AG10803 (cell line): Measurements from ENCODE around the gene PRELID2.

Source experiments
- DNase-seq: peaks from one replicate; pipeline ENCODE4 v3.0.0; 2010; ENCODE audit warnings: low read depth
- H3K4me3 ChIP-seq: 2 replicates; pipeline ENCODE4 v1.5.1; 2011; ENCODE audit warnings: mild to moderate bottlenecking, low read length, control low read depth
- TF ChIP-seq, protein P1 (sequence below): conservative IDR thresholded peaks from 2 replicates; pipeline ENCODE4 v1.5.1; 2011; ENCODE audit warnings: mild to moderate bottlenecking, low read length, control low read depth, inconsistent platforms

Gene PRELID2

DNA sequence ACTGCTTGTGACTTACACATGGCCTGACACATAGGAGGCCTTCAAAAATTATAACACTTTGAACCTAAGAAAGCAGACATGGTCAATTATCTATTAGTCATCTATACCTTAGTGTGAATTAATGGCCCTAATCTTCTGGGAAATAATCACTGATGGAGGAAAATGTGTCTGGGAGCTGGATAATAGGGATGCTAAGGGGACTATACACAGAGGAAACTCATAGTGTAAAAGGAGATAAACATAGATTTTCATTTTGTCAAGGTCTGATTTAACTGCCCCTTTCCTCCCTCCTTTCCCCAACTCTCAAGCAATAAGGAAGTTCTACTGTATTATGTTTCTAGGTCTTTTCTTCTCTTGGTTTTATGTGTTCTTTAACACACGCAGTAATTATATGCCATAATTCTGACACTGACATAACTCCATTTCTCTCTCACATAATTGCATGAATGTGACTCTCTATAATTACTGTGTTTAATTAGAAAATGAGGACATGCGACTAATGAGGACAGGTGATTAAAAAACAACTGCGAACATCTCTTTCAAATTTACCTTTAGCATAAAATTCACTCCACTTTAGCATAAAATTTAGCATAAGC lies 18.7 kb upstream of the PRELID2 start:
- H3K4me3 ChIP-seq = no peak overlapping the region
- DNase-seq = no peak
- TF ChIP-seq, protein P1, sequence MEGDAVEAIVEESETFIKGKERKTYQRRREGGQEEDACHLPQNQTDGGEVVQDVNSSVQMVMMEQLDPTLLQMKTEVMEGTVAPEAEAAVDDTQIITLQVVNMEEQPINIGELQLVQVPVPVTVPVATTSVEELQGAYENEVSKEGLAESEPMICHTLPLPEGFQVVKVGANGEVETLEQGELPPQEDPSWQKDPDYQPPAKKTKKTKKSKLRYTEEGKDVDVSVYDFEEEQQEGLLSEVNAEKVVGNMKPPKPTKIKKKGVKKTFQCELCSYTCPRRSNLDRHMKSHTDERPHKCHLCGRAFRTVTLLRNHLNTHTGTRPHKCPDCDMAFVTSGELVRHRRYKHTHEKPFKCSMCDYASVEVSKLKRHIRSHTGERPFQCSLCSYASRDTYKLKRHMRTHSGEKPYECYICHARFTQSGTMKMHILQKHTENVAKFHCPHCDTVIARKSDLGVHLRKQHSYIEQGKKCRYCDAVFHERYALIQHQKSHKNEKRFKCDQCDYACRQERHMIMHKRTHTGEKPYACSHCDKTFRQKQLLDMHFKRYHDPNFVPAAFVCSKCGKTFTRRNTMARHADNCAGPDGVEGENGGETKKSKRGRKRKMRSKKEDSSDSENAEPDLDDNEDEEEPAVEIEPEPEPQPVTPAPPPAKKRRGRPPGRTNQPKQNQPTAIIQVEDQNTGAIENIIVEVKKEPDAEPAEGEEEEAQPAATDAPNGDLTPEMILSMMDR = no peak

DNA sequence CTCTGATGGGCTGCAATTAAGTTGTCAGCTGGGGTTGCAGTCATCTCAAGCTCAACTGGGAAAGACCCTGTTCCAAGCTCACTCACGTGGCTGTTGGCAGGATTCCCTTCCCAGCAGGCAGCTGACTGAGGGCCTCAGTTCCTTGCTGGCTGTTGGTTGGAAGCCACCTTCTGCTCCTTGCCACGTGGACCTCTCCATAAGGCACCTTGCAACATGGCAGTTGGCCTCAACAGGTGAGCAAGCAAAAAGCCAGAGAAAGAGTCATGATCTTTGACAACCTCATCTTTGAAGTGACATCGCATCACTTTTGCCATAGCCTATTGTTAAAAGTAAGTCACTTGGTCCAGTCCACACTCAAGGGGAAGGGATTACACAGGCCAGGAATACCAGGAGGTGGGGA lies 17.8 kb upstream of the PRELID2 start:
- TF ChIP-seq, protein P1 = no peak
- no peak for DNase-seq
- H3K4me3 ChIP-seq = no peak overlapping the region

DNA sequence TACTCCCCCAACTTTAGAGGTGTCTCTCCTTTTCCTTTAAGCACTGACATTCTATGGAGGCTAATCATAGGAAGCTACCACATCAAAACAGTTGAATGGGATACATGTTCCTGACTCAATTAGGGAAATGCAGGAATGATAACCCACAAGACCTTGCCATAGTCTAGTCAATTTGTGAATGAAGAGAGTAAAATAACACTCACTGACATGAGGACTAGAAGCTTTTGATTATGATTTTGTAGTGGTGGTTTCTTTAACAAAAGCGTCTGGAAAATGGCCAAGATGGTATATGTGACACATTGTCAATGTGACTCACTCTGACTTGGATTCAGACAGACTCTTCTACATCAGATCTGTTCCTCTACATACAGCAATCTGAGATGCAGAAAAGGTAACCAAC lies 13.7 kb upstream of the PRELID2 start:
- H3K4me3 ChIP-seq = no peak overlapping the region
- peak; percentile 10 for DNase-seq
- TF ChIP-seq, protein P1 = no peak

DNA sequence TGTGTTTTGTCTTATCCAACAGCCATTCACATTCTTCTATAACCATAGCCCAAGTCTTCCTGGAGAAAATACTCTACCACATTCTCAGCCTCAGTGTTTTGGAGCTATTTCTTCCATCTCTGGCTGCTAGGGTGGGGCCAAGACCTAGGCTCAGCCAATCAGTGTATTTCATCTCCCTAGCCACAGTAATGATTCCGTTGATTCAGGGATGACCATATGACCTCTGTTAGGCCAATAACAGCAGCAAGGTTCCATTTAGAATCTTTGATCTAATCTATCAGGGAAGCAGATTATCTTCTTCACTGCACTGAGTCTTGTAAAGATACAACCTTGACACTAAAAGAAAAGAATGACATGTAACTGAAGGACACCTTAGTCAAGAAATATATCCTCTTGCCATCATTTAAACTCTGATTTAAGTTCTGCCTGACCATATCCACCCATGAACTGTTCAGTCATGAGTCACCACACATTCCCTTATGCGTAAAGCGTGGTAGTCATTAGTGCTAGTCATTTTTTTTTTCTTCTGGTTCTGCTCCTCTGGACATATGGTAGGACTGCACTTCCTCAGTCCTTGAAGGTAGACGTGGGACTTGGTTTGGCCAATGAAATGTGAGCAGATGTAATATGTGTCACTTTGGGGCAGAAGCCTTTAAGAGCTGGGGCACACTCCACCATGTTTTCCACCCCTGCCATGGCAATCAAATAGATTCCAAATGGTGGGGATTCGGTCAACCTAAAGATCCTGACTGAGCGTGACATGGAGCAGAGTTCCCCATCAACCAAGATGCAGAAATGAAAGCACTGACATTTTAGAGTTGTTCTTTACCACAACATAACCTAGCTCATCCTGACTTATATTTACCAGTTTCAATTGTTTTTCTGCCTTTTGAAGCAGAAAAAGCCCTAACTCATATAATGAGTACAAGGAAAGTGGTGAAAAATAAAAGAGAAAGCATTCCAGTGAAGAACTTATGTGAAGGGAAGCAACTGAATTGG lies 12.7 kb upstream of the PRELID2 start:
- TF ChIP-seq, protein P1 = no peak
- DNase-seq = peak; percentile 77

DNA sequence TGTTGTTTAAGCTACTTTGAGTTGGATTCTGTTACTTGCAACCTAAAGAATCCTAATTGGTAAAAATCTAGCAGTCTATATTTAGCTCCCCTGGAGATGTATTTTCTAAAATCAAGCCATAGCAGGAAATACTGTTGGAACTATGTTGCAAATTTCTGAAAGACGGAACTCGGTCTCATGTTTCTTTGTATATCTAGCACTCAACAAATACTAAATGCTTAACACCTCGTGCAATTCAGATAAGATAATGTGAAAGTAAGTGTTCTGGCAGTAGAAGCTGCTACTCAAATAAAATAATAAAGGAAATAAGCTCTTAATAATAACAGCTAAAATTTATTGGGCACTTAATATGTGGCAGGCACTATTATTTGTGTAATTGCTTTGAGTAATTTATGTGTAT lies 10.9 kb upstream of the PRELID2 start:
- DNase-seq = no peak

More for the DNA sequence above, 12.7 kb upstream of the PRELID2 start:
- H3K4me3 ChIP-seq = no peak overlapping the region

DNA sequence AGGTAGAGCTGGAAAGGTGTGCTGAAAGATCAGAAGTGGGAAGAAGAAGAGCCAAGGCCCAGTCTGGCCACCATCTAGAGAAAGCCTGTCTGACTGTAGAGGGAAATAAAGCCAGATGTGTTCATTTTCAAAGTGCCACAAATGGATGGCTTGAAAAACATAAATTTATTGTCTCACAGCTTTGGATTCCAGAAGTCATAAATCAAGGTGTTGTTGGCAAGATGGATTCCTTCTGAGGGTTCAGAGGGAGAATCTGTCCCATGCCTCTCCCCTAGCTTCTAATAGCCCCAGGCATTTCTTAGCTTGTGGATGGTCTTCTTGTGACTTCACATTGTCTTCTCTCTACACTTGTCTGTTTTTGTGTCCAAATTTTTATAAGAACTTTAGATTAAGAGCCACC lies 6.2 kb upstream of the PRELID2 start:
- no peak overlapping the region for H3K4me3 ChIP-seq
- no peak for DNase-seq
- TF ChIP-seq, protein P1 = no peak

More for the DNA sequence above, 10.9 kb upstream of the PRELID2 start:
- TF ChIP-seq, protein P1 = no peak
- H3K4me3 ChIP-seq = no peak overlapping the region
